Fibroblast of skin of right quadriceps (primary cell): ENCODE measurements around the gene SUSD1.
"Not testable (repeated sequence)": the region's sequence is repeated elsewhere in the genome, so short reads cannot be mapped to it uniquely, and the experiment has no call there.

Experiments used
- DNase-seq: peaks from one replicate; pipeline ENCODE4 v3.0.0-alpha.2; 2013

The SUSD1 gene

GRCh38 chr9:112174965-112175795 is at the start of gene SUSD1:
Gene SUSD1, minus strand, starts transcription at chr9:112175297. Its CDS starts 62 bp downstream, at chr9:112175235.
- DNase-seq: peak; percentile 33

- DNase-seq: peak; percentile 59
Observed at GRCh38 chr9:112224401-112225289, 49.5 kb upstream of the SUSD1 start.

GRCh38 chr9:112218908-112219307 is 43.8 kb upstream of the SUSD1 start:
- DNase-seq: no peak

- DNase-seq: no peak
Observed at GRCh38 chr9:112212926-112213325, 37.8 kb upstream of the SUSD1 start.

GRCh38 chr9:112207451-112207850 is 32.4 kb upstream of the SUSD1 start:
- no peak for DNase-seq

- peak; percentile 71 for DNase-seq
Observed at GRCh38 chr9:112203536-112203935, 28.4 kb upstream of the SUSD1 start.

- DNase-seq: no peak
Observed at GRCh38 chr9:112200711-112201110, 25.6 kb upstream of the SUSD1 start.

- DNase-seq: no peak
Observed at GRCh38 chr9:112198646-112199045, 23.5 kb upstream of the SUSD1 start.

GRCh38 chr9:112194969-112195431 is 19.9 kb upstream of the SUSD1 start:
- DNase-seq: no peak

GRCh38 chr9:112193572-112194288 is 18.6 kb upstream of the SUSD1 start:
- no peak for DNase-seq

- DNase-seq: not testable (repeated sequence)
Observed at GRCh38 chr9:112190320-112190719, 15.2 kb upstream of the SUSD1 start.

- DNase-seq: no peak
Observed at GRCh38 chr9:112188884-112189283, 13.8 kb upstream of the SUSD1 start.

- DNase-seq: no peak
Observed at GRCh38 chr9:112187404-112187803, 12.3 kb upstream of the SUSD1 start.

GRCh38 chr9:112186695-112187094 is 11.6 kb upstream of the SUSD1 start:
- no peak for DNase-seq

GRCh38 chr9:112184946-112185345 is 9.8 kb upstream of the SUSD1 start:
- DNase-seq: no peak

- no peak for DNase-seq
Observed at GRCh38 chr9:112184221-112184620, 9.1 kb upstream of the SUSD1 start.

- peak; percentile 35 for DNase-seq
Observed at GRCh38 chr9:112180387-112180881, 5.3 kb upstream of the SUSD1 start.

GRCh38 chr9:112179816-112180215 is 4.7 kb upstream of the SUSD1 start:
- peak; percentile 9 for DNase-seq

GRCh38 chr9:112176524-112176923 is 1.4 kb upstream of the SUSD1 start:
- DNase-seq: no peak

- no peak for DNase-seq
Observed at GRCh38 chr9:112175796-112176315, 759 bp upstream of the SUSD1 start.

- DNase-seq: peak; percentile 56
Observed at GRCh38 chr9:112174222-112174964, 704 bp downstream of the SUSD1 start.
